GM12878 (cell line): ENCODE data around the gene LRTM2. TPM values are rescaled to one million over a fixed set of nuclear protein-coding genes. Genes with fewer than 3 reads are reported as not detected.

Experiments used
- ATAC-seq: fragments of 200-7000 bp; cut with Tn5 transposase; 3 replicates; pipeline ENCODE4 v1.9.1; 2020; ENCODE audit warnings: mild to moderate bottlenecking, moderate library complexity
- BruUV-seq: library from RNA; stranded (reverse); fragments of 400-500 nt; replicated peaks from 2 replicates; lab custom pipeline; 2021; lab: Mats Ljungman, UMichigan
- CTCF ChIA-PET: fragments of 300-600 bp; sonication (Branson Sonifier 250); formaldehyde crosslinking; extraction: SDS; loops from one replicate; lab custom pipeline; 2021; ENCODE audit warnings: inconsistent platforms; lab: Yijun Ruan, JAX
- POLR2A ChIA-PET: fragments of 350-600 bp; formaldehyde crosslinking; extraction: SDS; loops from one replicate; lab custom pipeline; 2021; ENCODE audit warnings: inconsistent platforms; lab: Charles Lee
- RAD21 ChIA-PET: fragments of 300-600 bp; sonication (Branson Sonifier 250); formaldehyde crosslinking; loops from one replicate; lab custom pipeline; 2023; ENCODE audit warnings: antibody characterized with exemption; ENCODE audit not compliant: unreplicated experiment; lab: Charles Lee
- SMC1A ChIA-PET: fragments of 300-600 bp; sonication (Branson Sonifier 250); formaldehyde crosslinking; loops from one replicate; lab custom pipeline; 2023; ENCODE audit not compliant: unreplicated experiment, uncharacterized antibody; lab: Charles Lee
- DNase-seq: peaks from one replicate; pipeline ENCODE4 v3.0.0-alpha.2; 2011; ENCODE audit warnings: low read depth, low spot score
- FAIRE-seq: peaks from 3 replicates; lab custom pipeline; 2011; peaks lifted over from hg19 to GRCh38; lab: Jason Lieb, UNC
- H2AFZ ChIP-seq: 2 replicates; pipeline ENCODE4 v1.6.0; 2011; ENCODE audit warnings: low read depth, low read length, control low read depth; ENCODE audit not compliant: control insufficient read depth
- H3K27ac ChIP-seq: 2 replicates; pipeline ENCODE4 v1.5.1; 2011; ENCODE audit warnings: control low read depth; ENCODE audit not compliant: control insufficient read depth, insufficient read depth
- H3K27me3 ChIP-seq, 2 experiments: replicated peaks in 1 of 2; 2 replicates each; pipeline versions ENCODE4 v1.6.0 to v1.6.1; 2011; ENCODE audit warnings: low read length in 1 of 2; ENCODE audit not compliant: control insufficient read depth in 2 of 2, insufficient read depth in 2 of 2
- H3K36me3 ChIP-seq, 2 experiments: 2 replicates each; pipeline ENCODE4 v1.5.1; 2011; ENCODE audit warnings: low read length in 1 of 2; ENCODE audit not compliant: control insufficient read depth in 2 of 2, insufficient read depth in 2 of 2
- H3K4me1 ChIP-seq: 2 replicates; pipeline ENCODE4 v1.6.1; 2011; ENCODE audit warnings: mild to moderate bottlenecking, low read length, moderate library complexity, mixed read lengths; ENCODE audit not compliant: control insufficient read depth, insufficient read depth
- H3K4me2 ChIP-seq: 2 replicates; pipeline ENCODE4 v1.6.0; 2011; ENCODE audit warnings: control low read depth; ENCODE audit not compliant: control insufficient read depth, insufficient read depth
- H3K4me3 ChIP-seq: fragments of 200-600 bp; sonication (generic); 2 replicates; pipeline ENCODE4 v1.5.1; 2016
- H3K79me2 ChIP-seq: 2 replicates; pipeline ENCODE4 v1.6.0; 2011; ENCODE audit warnings: low read length; ENCODE audit not compliant: control insufficient read depth, insufficient read depth
- H3K9ac ChIP-seq: 2 replicates; pipeline ENCODE4 v1.8.0; 2011; ENCODE audit warnings: low read length, control low read depth, mixed read lengths; ENCODE audit not compliant: control insufficient read depth, insufficient read depth
- H3K9me3 ChIP-seq: replicated peaks from 3 replicates; pipeline ENCODE4 v1.5.1; 2011; ENCODE audit warnings: mild to moderate bottlenecking, low read length; ENCODE audit not compliant: control insufficient read depth, insufficient read depth
- H4K20me1 ChIP-seq: 2 replicates; pipeline ENCODE4 v1.6.0; 2011; ENCODE audit not compliant: control insufficient read depth, insufficient read depth
- BRCA1 ChIP-seq: IDR thresholded peaks from 2 replicates; pipeline ENCODE4 v1.6.1; 2011; ENCODE audit warnings: low read depth, low read length, improper control_type of control experiment
- CEBPB ChIP-seq, 2 experiments: fragments of 150-350 bp in 1 of 2; IDR thresholded peaks; 2 replicates each; pipeline ENCODE4 v1.6.1; 2012 to 2014; ENCODE audit warnings: low read depth in 2 of 2, low read length in 2 of 2, borderline replicate concordance in 1 of 2, inconsistent platforms in 1 of 2
- EGR1 ChIP-seq, 2 experiments: IDR thresholded peaks; 1 replicate in 1 of 2; 2 replicates in 1 of 2; pipeline ENCODE4 v1.6.1; 2011 to 2012; ENCODE audit warnings: low read depth in 2 of 2, low read length in 2 of 2, borderline replicate concordance in 1 of 2, mild to moderate bottlenecking in 1 of 2, moderate library complexity in 1 of 2
- FOXM1 ChIP-seq: IDR thresholded peaks from 2 replicates; pipeline ENCODE4 v1.6.1; 2012; ENCODE audit warnings: low read depth, mild to moderate bottlenecking, inconsistent platforms, low read length, moderate library complexity
- HCFC1 ChIP-seq: fragments of 150-350 bp; IDR thresholded peaks from 2 replicates; pipeline ENCODE4 v1.6.1; 2014; ENCODE audit warnings: low read length
- JUND ChIP-seq: IDR thresholded peaks from 2 replicates; pipeline ENCODE4 v1.6.1; 2012; ENCODE audit warnings: low read depth, mild to moderate bottlenecking, low read length, improper control_type of control experiment, moderate library complexity
- MEF2B ChIP-seq: fragments of 450-650 bp; IDR thresholded peaks from 2 replicates; pipeline ENCODE4 v1.6.1; 2018; ENCODE audit warnings: mild to moderate bottlenecking, moderate library complexity; ENCODE audit not compliant: partially characterized antibody, poor library complexity, severe bottlenecking
- RELA ChIP-seq: fragments of 450-650 bp; IDR thresholded peaks from 2 replicates; pipeline ENCODE4 v1.8.0; 2014; ENCODE audit warnings: borderline replicate concordance; ENCODE audit not compliant: partially characterized antibody
- SMC3 ChIP-seq: IDR thresholded peaks from 2 replicates; pipeline ENCODE4 v1.6.1; 2011; ENCODE audit warnings: low read length, improper control_type of control experiment, borderline replicate concordance
- ZNF217 ChIP-seq: fragments of 450-650 bp; IDR thresholded peaks from 2 replicates; pipeline ENCODE4 v1.6.1; 2017; ENCODE audit warnings: antibody characterized with exemption, mild to moderate bottlenecking
- WGBS: methylation state at CpG from one replicate; pipeline ENCODE4 v1.1.6; 2016; ENCODE audit warnings: low lambda C conversion rate; ENCODE audit not compliant: insufficient replicate concordance, insufficient coverage; ENCODE audit errors: missing lambda C conversion rate; 5-methylcytosine and 5-hydroxymethylcytosine counted together
- in situ Hi-C: fragments of 300-500 bp; cut with MboI; formaldehyde crosslinking; loops from 9 replicates; pipeline ENCODE4 v1.14.3; 2018; ENCODE audit warnings: mixed read lengths
- intact Hi-C: fragments of 100-400 bp; cut with micrococcal nuclease; formaldehyde crosslinking; loops from one replicate; pipeline ENCODE4 v1.14.2; 2022; ENCODE audit not compliant: unreplicated experiment
- polyA plus RNA-seq, 11 experiments: library from polyadenylated mRNA; depleted of rRNA in 4 of 11; unstranded in 6 of 11; stranded (reverse) in 5 of 11; fragments of >200 nt; fragmentation: Nextera tagmentation in 4 of 11; fragmentation: Illumina TruSeq in 1 of 11; extraction: Ambion mirVana in 4 of 11; extraction: Trizol in 1 of 11; gene quantifications; 1 replicate in 1 of 11; 2 replicates in 10 of 11; pipeline versions ENCODE4 v1.2.1 to v1.2.3, GENCODE V29; 2011 to 2016; ENCODE audit warnings: inconsistent platforms in 2 of 11, missing spikeins in 2 of 11, low read depth in 1 of 11
- total RNA-seq, 4 experiments: library from RNA; depleted of rRNA in 3 of 4; stranded (reverse); fragments of >200 nt in 3 of 4; fragmentation: Illumina TruSeq in 1 of 4; extraction: Trizol in 1 of 4; gene quantifications; 2 replicates each; pipeline versions ENCODE4 v1.2.1 to v1.2.3, GENCODE V29; 2013 to 2021
- TF ChIP-seq, protein P1 (sequence below): fragments of 450-650 bp; IDR thresholded peaks from 2 replicates; pipeline ENCODE4 v1.6.1; 2017; ENCODE audit warnings: mild to moderate bottlenecking
- TF ChIP-seq, protein P2 (sequence below): IDR thresholded peaks from 2 replicates; pipeline ENCODE4 v1.6.1; 2011; ENCODE audit warnings: mild to moderate bottlenecking, low read depth, low read length, moderate library complexity; ENCODE audit not compliant: insufficient replicate concordance
- TF ChIP-seq, protein P3 (sequence below): fragments of 450-650 bp; formaldehyde crosslinking; IDR thresholded peaks from 2 replicates; pipeline ENCODE4 v1.4.0; 2022; ENCODE audit warnings: mild to moderate bottlenecking, moderate library complexity
- TF ChIP-seq, protein P4 (sequence below): fragments of 150-350 bp; IDR thresholded peaks from 2 replicates; pipeline ENCODE4 v1.6.1; 2014; ENCODE audit warnings: mild to moderate bottlenecking, low read depth, low read length
- TF ChIP-seq, protein P5 (sequence below): IDR thresholded peaks from 2 replicates; pipeline ENCODE4 v1.6.1; 2012; ENCODE audit warnings: low read length, inconsistent platforms

Gene LRTM2
- total and polyA plus RNA-seq, 10 of the 15 experiments (the other 5 are each of a cell fraction or from before 2014, with no cell fraction given): 0.05 TPM; not detected in 9

DNA sequence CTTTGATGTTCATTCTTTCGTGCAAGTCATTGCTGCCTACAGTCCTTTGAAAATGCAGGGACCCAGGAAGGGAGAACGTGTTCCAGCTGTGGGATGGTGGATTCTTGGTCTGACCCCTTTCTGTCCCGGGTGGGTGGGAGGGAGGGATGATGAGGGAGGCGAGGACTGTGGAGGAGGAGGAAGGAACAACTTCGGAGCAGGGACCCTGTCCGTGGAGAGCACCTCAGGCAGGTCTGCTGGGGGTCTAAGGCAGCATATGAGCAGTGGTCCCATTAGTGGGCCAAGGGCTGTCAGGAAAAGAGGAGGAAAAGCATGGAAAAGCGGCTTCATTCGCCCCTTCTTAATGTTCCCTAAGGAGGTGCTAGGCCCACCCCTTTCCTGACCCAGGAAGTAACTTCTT lies 62.0 kb downstream of the LRTM2 start:
- Histone ChIP-seq H3K4me2 (no peak overlapping the region), H2AFZ (no peak overlapping the region), H3K27ac (no peak overlapping the region), H3K9ac (no peak overlapping the region), H3K36me3 (no peaks in the 10 kb centered on the region), H4K20me1 (no peaks in the 10 kb centered on the region), H3K27me3 (no peaks in the 10 kb centered on the region; a peak in 3 of 4 replicates), H3K79me2 (no peaks in the 10 kb centered on the region), H3K4me3 (no peak overlapping the region), H3K4me1 (no peaks in the 10 kb centered on the region), H3K9me3 (no peaks in the 10 kb centered on the region)
- intact Hi-C loops: no loop called here
- ATAC-seq: no peak
- ChIA-PET CTCF (interaction anchor here (1.2 kb wide), 1 partner anchor 57 kb away, joined by 3 read pairs; no protein-coding TSS in a partner anchor), POLR2A (no interaction called here), SMC1A (no interaction called here), RAD21 (no interaction called here)
- WGBS: 21% methylated on average over 8 of the region's 8 CpGs
- BruUV-seq: no TSS peak
- in situ Hi-C loops: no loop called here
- FAIRE-seq: no peak
- no peak for DNase-seq
- TF ChIP-seq, protein P1, sequence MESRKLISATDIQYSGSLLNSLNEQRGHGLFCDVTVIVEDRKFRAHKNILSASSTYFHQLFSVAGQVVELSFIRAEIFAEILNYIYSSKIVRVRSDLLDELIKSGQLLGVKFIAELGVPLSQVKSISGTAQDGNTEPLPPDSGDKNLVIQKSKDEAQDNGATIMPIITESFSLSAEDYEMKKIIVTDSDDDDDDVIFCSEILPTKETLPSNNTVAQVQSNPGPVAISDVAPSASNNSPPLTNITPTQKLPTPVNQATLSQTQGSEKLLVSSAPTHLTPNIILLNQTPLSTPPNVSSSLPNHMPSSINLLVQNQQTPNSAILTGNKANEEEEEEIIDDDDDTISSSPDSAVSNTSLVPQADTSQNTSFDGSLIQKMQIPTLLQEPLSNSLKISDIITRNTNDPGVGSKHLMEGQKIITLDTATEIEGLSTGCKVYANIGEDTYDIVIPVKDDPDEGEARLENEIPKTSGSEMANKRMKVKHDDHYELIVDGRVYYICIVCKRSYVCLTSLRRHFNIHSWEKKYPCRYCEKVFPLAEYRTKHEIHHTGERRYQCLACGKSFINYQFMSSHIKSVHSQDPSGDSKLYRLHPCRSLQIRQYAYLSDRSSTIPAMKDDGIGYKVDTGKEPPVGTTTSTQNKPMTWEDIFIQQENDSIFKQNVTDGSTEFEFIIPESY: no peak
- TF ChIP-seq, protein P2, sequence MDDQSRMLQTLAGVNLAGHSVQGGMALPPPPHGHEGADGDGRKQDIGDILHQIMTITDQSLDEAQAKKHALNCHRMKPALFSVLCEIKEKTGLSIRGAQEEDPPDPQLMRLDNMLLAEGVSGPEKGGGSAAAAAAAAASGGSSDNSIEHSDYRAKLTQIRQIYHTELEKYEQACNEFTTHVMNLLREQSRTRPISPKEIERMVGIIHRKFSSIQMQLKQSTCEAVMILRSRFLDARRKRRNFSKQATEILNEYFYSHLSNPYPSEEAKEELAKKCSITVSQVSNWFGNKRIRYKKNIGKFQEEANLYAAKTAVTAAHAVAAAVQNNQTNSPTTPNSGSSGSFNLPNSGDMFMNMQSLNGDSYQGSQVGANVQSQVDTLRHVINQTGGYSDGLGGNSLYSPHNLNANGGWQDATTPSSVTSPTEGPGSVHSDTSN: no peak
- TF ChIP-seq FOXM1: no peak
- TF ChIP-seq JUND: no peak
- TF ChIP-seq HCFC1: no peak
- TF ChIP-seq EGR1 (IDR thresholded peaks at IDR 0.05; ENCODE audit: borderline replicate concordance in 1 of 2, low read depth in 2 of 2, low read length in 2 of 2): no peak
- no peak for TF ChIP-seq BRCA1
- TF ChIP-seq, protein P3, sequence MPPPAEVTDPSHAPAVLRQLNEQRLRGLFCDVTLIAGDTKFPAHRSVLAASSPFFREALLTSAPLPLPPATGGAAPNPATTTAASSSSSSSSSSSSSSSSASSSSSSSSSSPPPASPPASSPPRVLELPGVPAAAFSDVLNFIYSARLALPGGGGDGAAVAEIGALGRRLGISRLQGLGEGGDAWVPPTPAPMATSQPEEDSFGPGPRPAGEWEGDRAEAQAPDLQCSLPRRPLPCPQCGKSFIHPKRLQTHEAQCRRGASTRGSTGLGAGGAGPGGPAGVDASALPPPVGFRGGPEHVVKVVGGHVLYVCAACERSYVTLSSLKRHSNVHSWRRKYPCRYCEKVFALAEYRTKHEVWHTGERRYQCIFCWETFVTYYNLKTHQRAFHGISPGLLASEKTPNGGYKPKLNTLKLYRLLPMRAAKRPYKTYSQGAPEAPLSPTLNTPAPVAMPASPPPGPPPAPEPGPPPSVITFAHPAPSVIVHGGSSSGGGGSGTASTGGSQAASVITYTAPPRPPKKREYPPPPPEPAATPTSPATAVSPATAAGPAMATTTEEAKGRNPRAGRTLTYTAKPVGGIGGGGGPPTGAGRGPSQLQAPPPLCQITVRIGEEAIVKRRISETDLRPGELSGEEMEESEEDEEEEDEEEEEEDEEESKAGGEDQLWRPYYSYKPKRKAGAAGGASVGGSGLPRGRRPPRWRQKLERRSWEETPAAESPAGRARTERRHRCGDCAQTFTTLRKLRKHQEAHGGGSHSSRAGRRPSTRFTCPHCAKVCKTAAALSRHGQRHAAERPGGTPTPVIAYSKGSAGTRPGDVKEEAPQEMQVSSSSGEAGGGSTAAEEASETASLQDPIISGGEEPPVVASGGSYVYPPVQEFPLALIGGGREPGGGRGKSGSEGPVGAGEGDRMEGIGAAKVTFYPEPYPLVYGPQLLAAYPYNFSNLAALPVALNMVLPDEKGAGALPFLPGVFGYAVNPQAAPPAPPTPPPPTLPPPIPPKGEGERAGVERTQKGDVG: no peak
- TF ChIP-seq ZNF217: no peak
- TF ChIP-seq, protein P4, sequence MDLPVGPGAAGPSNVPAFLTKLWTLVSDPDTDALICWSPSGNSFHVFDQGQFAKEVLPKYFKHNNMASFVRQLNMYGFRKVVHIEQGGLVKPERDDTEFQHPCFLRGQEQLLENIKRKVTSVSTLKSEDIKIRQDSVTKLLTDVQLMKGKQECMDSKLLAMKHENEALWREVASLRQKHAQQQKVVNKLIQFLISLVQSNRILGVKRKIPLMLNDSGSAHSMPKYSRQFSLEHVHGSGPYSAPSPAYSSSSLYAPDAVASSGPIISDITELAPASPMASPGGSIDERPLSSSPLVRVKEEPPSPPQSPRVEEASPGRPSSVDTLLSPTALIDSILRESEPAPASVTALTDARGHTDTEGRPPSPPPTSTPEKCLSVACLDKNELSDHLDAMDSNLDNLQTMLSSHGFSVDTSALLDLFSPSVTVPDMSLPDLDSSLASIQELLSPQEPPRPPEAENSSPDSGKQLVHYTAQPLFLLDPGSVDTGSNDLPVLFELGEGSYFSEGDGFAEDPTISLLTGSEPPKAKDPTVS: no peak
- TF ChIP-seq MEF2B: no peak
- TF ChIP-seq, protein P5, sequence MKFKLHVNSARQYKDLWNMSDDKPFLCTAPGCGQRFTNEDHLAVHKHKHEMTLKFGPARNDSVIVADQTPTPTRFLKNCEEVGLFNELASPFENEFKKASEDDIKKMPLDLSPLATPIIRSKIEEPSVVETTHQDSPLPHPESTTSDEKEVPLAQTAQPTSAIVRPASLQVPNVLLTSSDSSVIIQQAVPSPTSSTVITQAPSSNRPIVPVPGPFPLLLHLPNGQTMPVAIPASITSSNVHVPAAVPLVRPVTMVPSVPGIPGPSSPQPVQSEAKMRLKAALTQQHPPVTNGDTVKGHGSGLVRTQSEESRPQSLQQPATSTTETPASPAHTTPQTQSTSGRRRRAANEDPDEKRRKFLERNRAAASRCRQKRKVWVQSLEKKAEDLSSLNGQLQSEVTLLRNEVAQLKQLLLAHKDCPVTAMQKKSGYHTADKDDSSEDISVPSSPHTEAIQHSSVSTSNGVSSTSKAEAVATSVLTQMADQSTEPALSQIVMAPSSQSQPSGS: no peak
- no peak for TF ChIP-seq SMC3
- TF ChIP-seq RELA: no peak
- no peak for TF ChIP-seq CEBPB (IDR thresholded peaks at IDR 0.05; ENCODE audit: borderline replicate concordance in 1 of 2, low read depth in 2 of 2, low read length in 2 of 2)
